ENCODE data around the gene SNAI3.
A peak's percentile ranks its signal among the peaks of the same experiment; 100 is the strongest.
"Not testable (repeated sequence)": the region's sequence is repeated elsewhere in the genome, so short reads cannot be mapped to it uniquely, and the experiment has no call there.

The SNAI3 gene

DNA sequence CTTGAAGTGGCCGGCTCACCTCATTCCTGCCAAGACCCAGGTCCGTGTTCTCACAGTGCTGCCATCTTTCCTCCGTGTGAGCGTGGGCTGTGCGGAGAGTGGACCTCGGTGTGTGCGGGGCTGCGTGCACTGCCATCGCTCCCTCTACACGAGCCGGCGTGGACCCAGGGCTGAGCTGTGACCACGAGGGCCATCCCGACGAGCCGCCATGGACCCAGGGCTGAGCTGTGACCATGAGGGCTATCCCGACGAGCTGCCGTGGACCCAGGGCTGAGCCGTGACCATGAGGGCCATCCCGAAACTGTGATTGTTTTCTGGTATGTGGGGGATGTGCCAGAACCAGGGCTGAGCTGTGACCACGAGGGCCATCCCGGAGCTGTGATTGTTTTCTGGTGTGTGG, 14.5 kb downstream of the SNAI3 start:
- no peak overlapping the region for H3K4me3 ChIP-seq (ENCODE audit: low read depth in 1 of 5, low read length in 5 of 5)
- H3K9ac ChIP-seq (ENCODE audit: low read length in 5 of 5): no peak overlapping the region
- no peaks in the 10 kb centered on the region for H3K27me3 ChIP-seq (ENCODE audit: control insufficient read depth in 5 of 5, insufficient read depth in 4 of 5, low read length in 5 of 5)
- H3K4me1 ChIP-seq (ENCODE audit: control insufficient read depth in 5 of 5, insufficient read depth in 5 of 5, low read length in 5 of 5): peaks cover 3 to 8% (median 6%) of the 10 kb centered on the region in 5 donors
- no peak overlapping the region for H3K27ac ChIP-seq (ENCODE audit: low read depth, low read length)
- no peaks in the 10 kb centered on the region for H3K9me3 ChIP-seq (ENCODE audit: control insufficient read depth in 5 of 5, low read length in 5 of 5)
- peaks cover 0 to 16% (median 9%) of the 10 kb centered on the region in 5 donors for H3K36me3 ChIP-seq (ENCODE audit: control insufficient read depth in 5 of 5, insufficient read depth in 5 of 5, low read length in 5 of 5)

DNA sequence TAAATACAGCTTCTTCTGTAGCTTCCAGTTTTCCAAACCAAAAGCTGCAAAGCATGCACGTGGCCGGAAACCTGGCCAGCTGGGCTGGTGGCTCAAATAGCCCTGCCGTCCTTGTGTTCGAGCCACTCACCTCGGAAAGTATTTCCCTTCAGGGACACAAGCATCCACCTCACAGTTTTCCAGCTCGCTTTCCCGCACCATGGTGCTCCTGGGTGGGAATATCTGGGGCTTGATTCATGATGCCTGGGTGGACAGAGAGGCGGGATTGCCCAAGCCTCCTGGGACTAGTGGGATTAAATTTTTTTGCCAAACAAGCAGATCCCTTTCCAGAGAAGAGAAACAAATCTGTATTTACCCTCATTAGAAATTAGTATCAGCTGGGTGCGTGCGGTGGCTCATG, 16.3 kb downstream of the SNAI3 start:
- no peak overlapping the region for H3K4me3 ChIP-seq (ENCODE audit: low read depth in 1 of 5, low read length in 5 of 5)
- H3K27me3 ChIP-seq (ENCODE audit: control insufficient read depth in 5 of 5, insufficient read depth in 4 of 5, low read length in 5 of 5): no peaks in the 10 kb centered on the region
- no peak overlapping the region for H3K9ac ChIP-seq (ENCODE audit: low read length in 5 of 5)
- no peaks in the 10 kb centered on the region for H3K9me3 ChIP-seq (ENCODE audit: control insufficient read depth in 5 of 5, low read length in 5 of 5)
- no peak overlapping the region for H3K27ac ChIP-seq (ENCODE audit: low read depth, low read length)
- peaks cover 3 to 13% (median 11%) of the 10 kb centered on the region in 5 donors for H3K4me1 ChIP-seq (ENCODE audit: control insufficient read depth in 5 of 5, insufficient read depth in 5 of 5, low read length in 5 of 5)
- peaks cover 0 to 14% (median 6%) of the 10 kb centered on the region in 5 donors for H3K36me3 ChIP-seq (ENCODE audit: control insufficient read depth in 5 of 5, insufficient read depth in 5 of 5, low read length in 5 of 5)

DNA sequence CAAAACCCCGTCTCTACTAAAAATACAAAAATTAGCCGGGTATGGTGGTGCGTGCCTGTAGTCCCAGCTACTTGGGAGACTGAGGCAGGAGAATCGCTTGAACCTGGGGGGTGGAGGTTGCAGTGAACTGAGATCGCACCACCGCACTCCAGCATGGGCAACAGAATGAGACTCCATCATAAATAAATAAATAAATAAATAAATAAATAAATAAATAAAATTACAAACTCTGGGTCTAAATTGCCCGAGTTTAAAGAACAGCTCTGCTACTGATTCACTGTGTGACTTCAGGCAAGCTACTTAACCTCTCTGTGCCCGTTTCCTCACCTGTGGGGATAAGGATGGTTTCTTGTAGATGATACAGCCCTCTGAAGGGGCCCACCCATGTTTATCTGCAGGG, 16.8 kb downstream of the SNAI3 start:
- Histone ChIP-seq H3K4me1 (ENCODE audit: control insufficient read depth in 5 of 5, insufficient read depth in 5 of 5, low read length in 5 of 5) (peaks cover 3 to 17% (median 16%) of the 10 kb centered on the region in 5 donors), H3K36me3 (ENCODE audit: control insufficient read depth in 5 of 5, insufficient read depth in 5 of 5, low read length in 5 of 5) (peaks cover 0 to 14% (median 6%) of the 10 kb centered on the region in 5 donors)
- H3K9ac ChIP-seq (ENCODE audit: low read length in 5 of 5); H3K9me3 ChIP-seq (ENCODE audit: control insufficient read depth in 5 of 5, low read length in 5 of 5); H3K27ac ChIP-seq (ENCODE audit: low read depth, low read length); H3K27me3 ChIP-seq (ENCODE audit: control insufficient read depth in 5 of 5, insufficient read depth in 4 of 5, low read length in 5 of 5); H3K4me3 ChIP-seq (ENCODE audit: low read depth in 1 of 5, low read length in 5 of 5): not testable (repeated sequence)

DNA sequence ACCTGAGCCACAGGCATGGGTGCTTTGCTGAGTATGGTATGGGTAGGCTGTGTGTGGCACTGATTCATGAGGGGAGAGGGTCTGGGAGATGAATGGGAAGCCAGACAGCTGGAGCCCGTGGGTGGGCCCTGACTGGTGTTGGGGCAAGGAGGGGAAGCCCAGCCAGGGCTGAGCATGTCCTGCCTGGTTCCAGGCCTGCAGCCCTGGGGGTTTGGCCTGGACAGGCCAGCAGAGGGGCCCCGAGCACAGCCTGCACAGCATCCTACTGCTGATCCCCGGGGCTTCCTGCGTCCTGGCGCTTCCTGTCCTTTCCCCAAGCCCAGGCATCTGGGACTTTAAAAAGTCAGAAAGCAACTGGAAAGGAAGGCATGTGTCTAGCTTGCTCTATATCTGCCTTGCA, 18.8 kb downstream of the SNAI3 start:
- H3K36me3 ChIP-seq (ENCODE audit: control insufficient read depth in 5 of 5, insufficient read depth in 5 of 5, low read length in 5 of 5): peaks cover 0 to 5% (median 2%) of the 10 kb centered on the region in 5 donors
- no peaks in the 10 kb centered on the region for H3K9me3 ChIP-seq (ENCODE audit: control insufficient read depth in 5 of 5, low read length in 5 of 5)
- H3K9ac ChIP-seq (ENCODE audit: low read length in 5 of 5): no peak overlapping the region
- H3K4me3 ChIP-seq (ENCODE audit: low read depth in 1 of 5, low read length in 5 of 5): no peak overlapping the region
- H3K27ac ChIP-seq (ENCODE audit: low read depth, low read length): no peak overlapping the region
- H3K4me1 ChIP-seq (ENCODE audit: control insufficient read depth in 5 of 5, insufficient read depth in 5 of 5, low read length in 5 of 5): peaks cover 3 to 32% (median 26%) of the 10 kb centered on the region in 5 donors
- H3K27me3 ChIP-seq (ENCODE audit: control insufficient read depth in 5 of 5, insufficient read depth in 4 of 5, low read length in 5 of 5): no peaks in the 10 kb centered on the region

DNA sequence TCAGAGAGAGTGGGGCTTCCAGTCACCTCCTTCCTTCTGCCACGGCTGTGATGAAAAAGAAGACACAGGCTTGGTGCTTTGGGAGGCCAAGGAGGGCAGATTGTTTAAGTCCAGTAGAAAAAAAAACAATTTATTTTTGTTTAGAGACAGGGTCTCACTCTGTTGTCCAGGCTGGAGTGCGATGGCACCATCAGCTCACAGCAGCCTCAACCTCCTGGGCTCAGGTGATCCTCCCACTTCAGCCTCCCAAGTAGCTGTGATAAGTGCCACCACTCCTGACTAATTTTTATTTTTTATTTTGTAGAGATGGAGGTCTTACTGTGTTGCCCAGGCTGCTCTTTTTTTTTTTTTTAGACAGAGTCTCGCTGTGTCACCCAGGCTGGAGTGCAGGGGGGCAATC, 20.7 kb downstream of the SNAI3 start:
- Histone ChIP-seq H3K4me1 (ENCODE audit: control insufficient read depth in 5 of 5, insufficient read depth in 5 of 5, low read length in 5 of 5) (peaks cover 5 to 41% (median 32%) of the 10 kb centered on the region in 5 donors), H3K9ac (ENCODE audit: low read length in 5 of 5) (no peak overlapping the region), H3K4me3 (ENCODE audit: low read depth in 1 of 5, low read length in 5 of 5) (no peak overlapping the region), H3K27ac (ENCODE audit: low read depth, low read length) (peak overlapping the region; percentile 10), H3K27me3 (ENCODE audit: control insufficient read depth in 5 of 5, insufficient read depth in 4 of 5, low read length in 5 of 5) (no peaks in the 10 kb centered on the region), H3K9me3 (ENCODE audit: control insufficient read depth in 5 of 5, low read length in 5 of 5) (no peaks in the 10 kb centered on the region), H3K36me3 (ENCODE audit: control insufficient read depth in 5 of 5, insufficient read depth in 5 of 5, low read length in 5 of 5) (no peaks in the 10 kb centered on the region)

DNA sequence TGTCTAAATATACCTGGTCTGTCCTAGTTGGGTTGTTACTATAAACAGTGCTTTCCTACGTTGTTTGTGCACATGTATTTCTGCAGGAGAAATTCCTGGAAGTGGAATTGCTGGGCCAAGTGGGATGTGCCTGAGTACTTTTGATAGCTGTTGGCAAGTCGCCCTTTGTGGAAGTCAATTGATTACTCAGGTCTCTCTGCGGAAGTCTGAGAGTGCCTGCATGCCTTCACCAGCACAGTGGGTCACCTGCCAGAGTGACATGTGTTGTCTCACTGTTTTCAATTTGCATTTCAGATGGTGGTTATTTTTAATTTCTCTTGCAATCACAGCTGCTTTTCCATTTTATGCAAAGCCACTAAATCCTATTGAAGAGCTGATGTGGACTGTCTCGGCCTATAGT, 21.2 kb downstream of the SNAI3 start:
- Histone ChIP-seq H3K4me1 (ENCODE audit: control insufficient read depth in 5 of 5, insufficient read depth in 5 of 5, low read length in 5 of 5) (peaks cover 5 to 41% (median 31%) of the 10 kb centered on the region in 5 donors), H3K27ac (ENCODE audit: low read depth, low read length) (peak overlapping the region; percentile 10), H3K36me3 (ENCODE audit: control insufficient read depth in 5 of 5, insufficient read depth in 5 of 5, low read length in 5 of 5) (no peaks in the 10 kb centered on the region), H3K27me3 (ENCODE audit: control insufficient read depth in 5 of 5, insufficient read depth in 4 of 5, low read length in 5 of 5) (no peaks in the 10 kb centered on the region), H3K9me3 (ENCODE audit: control insufficient read depth in 5 of 5, low read length in 5 of 5) (no peaks in the 10 kb centered on the region), H3K9ac (ENCODE audit: low read length in 5 of 5) (no peak overlapping the region), H3K4me3 (ENCODE audit: low read depth in 1 of 5, low read length in 5 of 5) (no peak overlapping the region)

DNA sequence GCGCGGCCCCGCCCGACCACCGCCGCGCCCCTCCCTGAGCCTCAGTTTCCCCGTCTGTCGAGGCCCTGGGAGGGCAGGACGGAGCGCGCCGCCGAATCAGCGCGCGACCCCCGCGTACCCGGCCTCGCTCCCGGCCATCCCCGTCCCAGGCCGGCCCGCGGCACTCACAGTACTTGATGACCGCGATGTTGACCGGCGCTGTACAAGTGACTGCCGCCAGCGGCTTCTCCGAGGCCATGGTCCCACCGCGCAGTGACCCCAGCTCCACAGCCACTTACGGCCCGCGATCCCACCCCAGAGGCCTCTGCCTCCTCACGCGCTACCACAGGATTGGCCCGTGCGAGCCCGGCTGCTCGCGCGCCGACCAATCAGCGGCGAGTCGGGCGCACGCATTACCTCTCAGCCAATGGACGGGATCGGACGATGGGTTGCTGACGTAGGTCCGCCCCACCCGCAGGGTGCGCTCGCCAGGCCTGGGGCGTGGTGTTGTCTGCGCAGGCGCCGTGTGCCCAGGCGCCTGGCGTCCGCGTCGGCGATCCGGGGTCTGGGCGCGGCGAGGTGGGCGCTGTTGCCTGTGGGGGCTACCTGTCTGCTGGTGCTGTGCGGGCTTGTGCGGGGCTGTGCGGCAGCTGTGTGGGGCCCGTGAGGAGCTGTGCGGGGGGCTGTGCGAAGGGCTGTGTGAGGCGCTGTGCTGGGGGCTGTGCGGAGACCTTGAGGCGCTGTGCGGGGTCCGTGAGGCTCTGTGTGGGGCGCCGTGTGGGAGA, 23.3 kb downstream of the SNAI3 start, which contains the start of gene MVD:
TSS of gene MVD (minus strand) at position 249 of the 764 bp plus-strand sequence. CDS start at position 238, 11 bp downstream.
- peak within 1 kb of the TSS in 4 of 5 donors; percentile 74 to 86 (median 80) for H3K9ac ChIP-seq (ENCODE audit: low read length in 5 of 5)
- H3K27me3 ChIP-seq (ENCODE audit: control insufficient read depth in 5 of 5, insufficient read depth in 4 of 5, low read length in 5 of 5): no peaks in the 10 kb centered on the region
- H3K9me3 ChIP-seq (ENCODE audit: control insufficient read depth in 5 of 5, low read length in 5 of 5): no peaks in the 10 kb centered on the region
- peaks cover 0 to 4% (median 3%) of the 10 kb centered on the region in 5 donors for H3K36me3 ChIP-seq (ENCODE audit: control insufficient read depth in 5 of 5, insufficient read depth in 5 of 5, low read length in 5 of 5)
- peak within 1 kb of the TSS; percentile 53 to 88 (median 86) for H3K4me3 ChIP-seq (ENCODE audit: low read depth in 1 of 5, low read length in 5 of 5)
- H3K27ac ChIP-seq (ENCODE audit: low read depth, low read length): peak within 1 kb of the TSS; percentile 79
- peaks cover 1 to 40% (median 29%) of the 10 kb centered on the region in 5 donors for H3K4me1 ChIP-seq (ENCODE audit: control insufficient read depth in 5 of 5, insufficient read depth in 5 of 5, low read length in 5 of 5)

DNA sequence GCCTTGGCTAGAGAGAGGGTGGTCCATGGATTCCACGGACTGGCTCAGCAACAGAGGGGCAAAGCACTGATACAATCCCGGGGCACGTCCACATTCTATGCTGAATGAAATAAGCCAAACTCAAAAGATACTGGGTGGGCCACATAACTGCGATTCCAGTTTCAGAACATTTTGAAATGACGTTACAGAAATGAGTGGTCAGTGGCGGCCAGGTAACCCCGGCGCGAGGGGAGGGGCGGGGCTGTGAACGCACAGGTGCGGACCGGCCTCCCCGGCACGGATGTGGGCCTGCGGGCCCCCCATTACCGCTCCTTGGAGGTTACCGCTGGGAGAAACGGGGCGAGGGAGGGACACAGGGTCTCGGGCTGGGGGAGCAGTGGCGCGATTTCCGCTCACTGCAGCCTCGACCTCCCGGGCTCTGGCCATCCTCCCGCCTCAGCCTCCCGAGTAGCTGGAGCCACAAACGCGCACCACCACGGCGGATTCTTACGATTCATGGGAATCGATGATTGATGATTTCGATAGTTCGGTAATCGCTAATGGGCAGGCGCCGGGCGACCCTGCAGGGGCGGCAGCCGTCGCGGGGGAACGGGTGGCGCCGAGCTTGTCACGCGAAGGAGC, 24.0 kb downstream of the SNAI3 start:
- Histone ChIP-seq H3K4me1 (ENCODE audit: control insufficient read depth in 5 of 5, insufficient read depth in 5 of 5, low read length in 5 of 5) (peaks cover 1 to 36% (median 25%) of the 10 kb centered on the region in 5 donors), H3K27me3 (ENCODE audit: control insufficient read depth in 5 of 5, insufficient read depth in 4 of 5, low read length in 5 of 5) (no peaks in the 10 kb centered on the region), H3K9me3 (ENCODE audit: control insufficient read depth in 5 of 5, low read length in 5 of 5) (no peaks in the 10 kb centered on the region), H3K27ac (ENCODE audit: low read depth, low read length) (peak overlapping the region; percentile 23), H3K9ac (ENCODE audit: low read length in 5 of 5) (peak overlapping the region in 4 of 5 donors; percentile 70 to 81 (median 76)), H3K4me3 (ENCODE audit: low read depth in 1 of 5, low read length in 5 of 5) (peak overlapping the region; percentile 53 to 87 (median 81)), H3K36me3 (ENCODE audit: control insufficient read depth in 5 of 5, insufficient read depth in 5 of 5, low read length in 5 of 5) (peaks cover 0 to 11% (median 8%) of the 10 kb centered on the region in 5 donors)

DNA sequence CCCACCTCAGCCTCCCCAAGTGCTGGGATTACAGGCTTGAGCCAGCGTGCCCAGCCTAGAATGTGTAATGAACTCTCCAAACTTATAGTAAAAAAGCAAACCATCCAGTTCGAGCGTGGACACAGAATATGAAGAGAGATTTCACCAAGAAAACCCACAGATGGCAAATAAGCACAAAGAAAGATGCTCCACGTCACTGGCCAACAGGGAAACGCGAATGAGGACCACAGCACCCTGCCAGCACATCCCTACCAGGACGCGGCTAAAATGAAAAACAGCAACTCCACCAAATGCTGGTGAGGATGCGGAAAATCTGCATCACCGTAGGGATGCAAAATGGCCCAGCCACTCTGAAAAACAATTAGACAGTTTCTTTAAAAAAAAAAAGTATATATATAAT, 24.8 kb downstream of the SNAI3 start:
- no peaks in the 10 kb centered on the region for H3K9me3 ChIP-seq (ENCODE audit: control insufficient read depth in 5 of 5, low read length in 5 of 5)
- peaks cover 1 to 36% (median 25%) of the 10 kb centered on the region in 5 donors for H3K4me1 ChIP-seq (ENCODE audit: control insufficient read depth in 5 of 5, insufficient read depth in 5 of 5, low read length in 5 of 5)

DNA sequence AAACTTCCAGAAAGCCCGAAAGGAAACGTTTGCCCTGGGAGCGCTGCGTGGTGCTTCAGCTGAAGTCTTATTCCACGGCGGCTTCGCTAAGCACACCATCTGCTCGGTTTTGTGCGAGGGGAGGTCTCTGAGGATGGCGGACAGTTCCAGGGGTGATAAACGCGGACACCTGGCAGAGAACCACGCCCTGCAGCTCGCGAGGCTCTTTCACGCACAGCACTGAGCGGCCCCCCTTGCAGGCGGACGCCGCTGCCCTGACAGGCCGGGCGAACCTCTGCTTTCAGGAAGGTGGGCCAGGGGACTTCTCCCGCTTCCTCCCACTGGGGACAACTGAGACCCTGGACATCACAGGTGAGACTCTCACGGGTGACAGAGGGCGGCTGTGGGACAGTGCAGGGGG, 27.1 kb downstream of the SNAI3 start:
- Histone ChIP-seq H3K9ac (ENCODE audit: low read length in 5 of 5) (no peak overlapping the region), H3K36me3 (ENCODE audit: control insufficient read depth in 5 of 5, insufficient read depth in 5 of 5, low read length in 5 of 5) (peaks cover 0 to 40% (median 33%) of the 10 kb centered on the region in 5 donors), H3K27me3 (ENCODE audit: control insufficient read depth in 5 of 5, insufficient read depth in 4 of 5, low read length in 5 of 5) (no peaks in the 10 kb centered on the region), H3K27ac (ENCODE audit: low read depth, low read length) (no peak overlapping the region), H3K9me3 (ENCODE audit: control insufficient read depth in 5 of 5, low read length in 5 of 5) (no peaks in the 10 kb centered on the region), H3K4me1 (ENCODE audit: control insufficient read depth in 5 of 5, insufficient read depth in 5 of 5, low read length in 5 of 5) (peaks cover 1 to 22% (median 17%) of the 10 kb centered on the region in 5 donors), H3K4me3 (ENCODE audit: low read depth in 1 of 5, low read length in 5 of 5) (no peak overlapping the region)

More for the DNA sequence above, 24.8 kb downstream of the SNAI3 start:
- no peak overlapping the region for H3K4me3 ChIP-seq (ENCODE audit: low read depth in 1 of 5, low read length in 5 of 5)
- no peak overlapping the region for H3K27ac ChIP-seq (ENCODE audit: low read depth, low read length)
- no peaks in the 10 kb centered on the region for H3K27me3 ChIP-seq (ENCODE audit: control insufficient read depth in 5 of 5, insufficient read depth in 4 of 5, low read length in 5 of 5)
- H3K9ac ChIP-seq (ENCODE audit: low read length in 5 of 5): peak overlapping the region in 1 of 5 donors; percentile 2
- H3K36me3 ChIP-seq (ENCODE audit: control insufficient read depth in 5 of 5, insufficient read depth in 5 of 5, low read length in 5 of 5): peaks cover 0 to 19% (median 13%) of the 10 kb centered on the region in 5 donors
